ENCODE measurements around the gene THBD.

- no peak for TF ChIP-seq CTCF (IDR thresholded peaks at IDR 0.05)
- TF ChIP-seq POLR2A (IDR thresholded peaks at IDR 0.05): no peak
Observed at GRCh38 chr20:23043376-23043775, 6.1 kb downstream of the THBD start.
